Natural killer cell (primary cell): ENCODE measurements around the gene FXYD3. TPM values are rescaled to one million over a fixed set of nuclear protein-coding genes. Genes with fewer than 3 reads are reported as not detected.

Experiments used
- ATAC-seq, 3 donors: fragments of 150-1000 bp in 2 of 3; fragments of 200-7000 bp in 1 of 3; cut with Tn5 transposase; 1 replicate in 1 of 3; 2 replicates in 2 of 3; pipeline ENCODE4 v1.10.0; 2021; ENCODE audit warnings: mild to moderate bottlenecking in 2 of 3, moderate library complexity in 2 of 3
- DNase-seq, 2 donors: peaks; one replicate each; pipeline versions ENCODE4 v3.0.0 to v3.0.0-alpha.2; 2013 to 2021; ENCODE audit warnings: mixed read lengths in 1 of 2
- H3K27ac ChIP-seq: one replicate; pipeline ENCODE4 v1.5.1; 2013; ENCODE audit warnings: mild to moderate bottlenecking, low read length
- H3K27me3 ChIP-seq: one replicate; pipeline ENCODE4 v1.6.1; 2013; ENCODE audit warnings: low read length; ENCODE audit not compliant: control insufficient read depth, insufficient read depth
- H3K36me3 ChIP-seq: one replicate; pipeline ENCODE4 v1.6.1; 2013; ENCODE audit warnings: low read length; ENCODE audit not compliant: control insufficient read depth, insufficient read depth
- H3K4me1 ChIP-seq: one replicate; pipeline ENCODE4 v1.6.1; 2013; ENCODE audit warnings: low read length; ENCODE audit not compliant: control insufficient read depth, insufficient read depth
- H3K4me3 ChIP-seq: one replicate; pipeline ENCODE4 v1.5.1; 2013; ENCODE audit warnings: low read length
- H3K9me3 ChIP-seq: one replicate; pipeline ENCODE4 v1.6.1; 2013; ENCODE audit warnings: low read length; ENCODE audit not compliant: control insufficient read depth, insufficient read depth
- H3K27ac Mint-ChIP-seq, 2 donors: one replicate each; pipeline ENCODE4 v1.8.0; 2022; ENCODE audit warnings: mild to moderate bottlenecking in 2 of 2, mixed read lengths in 2 of 2, moderate library complexity in 1 of 2
- H3K27me3 Mint-ChIP-seq, 2 donors: one replicate each; pipeline ENCODE4 v1.8.0; 2022; ENCODE audit warnings: low read depth in 2 of 2, mixed read lengths in 2 of 2
- H3K36me3 Mint-ChIP-seq: one replicate; pipeline ENCODE4 v1.8.0; 2022; ENCODE audit warnings: mixed read lengths
- H3K4me1 Mint-ChIP-seq, 2 donors: one replicate each; pipeline ENCODE4 v1.8.0; 2022; ENCODE audit warnings: mixed read lengths in 2 of 2
- H3K4me3 Mint-ChIP-seq: one replicate; pipeline ENCODE4 v1.8.0; 2022; ENCODE audit warnings: mild to moderate bottlenecking, moderate library complexity, mixed read lengths
- H3K9me3 Mint-ChIP-seq, 2 donors: one replicate each; pipeline ENCODE4 v1.8.0; 2022; ENCODE audit warnings: mixed read lengths in 2 of 2
- CTCF ChIP-seq: fragments of 200-600 bp; IDR thresholded peaks from one replicate; pipeline ENCODE4 v1.8.0; 2022; ENCODE audit warnings: antibody characterized with exemption
- WGBS: methylation state at CpG from one replicate; pipeline ENCODE4 v1.1.7; 2013; ENCODE audit warnings: missing lambda C conversion rate; ENCODE audit not compliant: insufficient coverage; 5-methylcytosine and 5-hydroxymethylcytosine counted together
- intact Hi-C: fragments of 100-400 bp; cut with micrococcal nuclease; formaldehyde crosslinking; loops from one replicate; pipeline ENCODE4 v1.14.2; 2022
- total RNA-seq, 4 donors: library from RNA; stranded (reverse); fragments of 120-200 nt in 1 of 4; gene quantifications; one replicate each; pipeline versions ENCODE4 v1.2.3 to v1.2.4, GENCODE V29; 2013 to 2022

Gene FXYD3
- total RNA-seq, 3 donors from 2014 or later (not counting 1 experiment from before 2014, with no cell fraction given) = not detected

GRCh38 chr19:35146746-35147459 is 31.3 kb downstream of the FXYD3 start:
- Histone ChIP-seq H3K4me3 (no peak overlapping the region), H3K4me1 (peaks cover 32% of the 10 kb centered on the region), H3K36me3 (no peaks in the 10 kb centered on the region), H3K9me3 (no peaks in the 10 kb centered on the region), H3K27ac (no peak overlapping the region), H3K27me3 (peaks cover 8% of the 10 kb centered on the region)
- no peak for TF ChIP-seq CTCF
- H3K27me3 Mint-ChIP-seq = peaks cover 0 to 3% of the 10 kb centered on the region in 2 donors
- H3K36me3 Mint-ChIP-seq = no peaks in the 10 kb centered on the region
- no peaks in the 10 kb centered on the region for H3K9me3 Mint-ChIP-seq
- H3K27ac Mint-ChIP-seq = no peak overlapping the region
- no peak overlapping the region for H3K4me3 Mint-ChIP-seq
- DNase-seq = no peak
- 79% methylated on average over 6 of the region's 7 CpGs for WGBS
- intact Hi-C loops = no loop called here
- ATAC-seq = no peak
- peaks cover 17 to 25% of the 10 kb centered on the region in 2 donors for H3K4me1 Mint-ChIP-seq

GRCh38 chr19:35149463-35149862 is 33.8 kb downstream of the FXYD3 start:
- Histone ChIP-seq H3K9me3 (no peaks in the 10 kb centered on the region), H3K27ac (no peak overlapping the region), H3K27me3 (no peaks in the 10 kb centered on the region), H3K4me3 (no peak overlapping the region), H3K36me3 (no peaks in the 10 kb centered on the region), H3K4me1 (peaks cover 22% of the 10 kb centered on the region)
- ATAC-seq (no peak), DNase-seq (no peak)
- Mint-ChIP-seq H3K4me3 (no peak overlapping the region), H3K36me3 (no peaks in the 10 kb centered on the region), H3K9me3 (no peaks in the 10 kb centered on the region), H3K4me1 (peaks cover 18 to 28% of the 10 kb centered on the region in 2 donors), H3K27me3 (no peaks in the 10 kb centered on the region), H3K27ac (no peak overlapping the region)
- WGBS = 90% methylated on average over 2 of the region's 3 CpGs
- intact Hi-C loops = no loop called here
- no peak for TF ChIP-seq CTCF

GRCh38 chr19:35150445-35150844 is 34.8 kb downstream of the FXYD3 start:
- Mint-ChIP-seq H3K4me1 (peaks cover 20 to 30% of the 10 kb centered on the region in 2 donors), H3K9me3 (no peaks in the 10 kb centered on the region), H3K4me3 (peak overlapping the region; percentile 60), H3K27me3 (no peaks in the 10 kb centered on the region), H3K27ac (no peak overlapping the region), H3K36me3 (no peaks in the 10 kb centered on the region)
- DNase-seq (no peak), ATAC-seq (no peak)
- no peak for TF ChIP-seq CTCF
- H3K27ac ChIP-seq = no peak overlapping the region
- H3K27me3 ChIP-seq = no peaks in the 10 kb centered on the region
- peaks cover 17% of the 10 kb centered on the region for H3K4me1 ChIP-seq
- WGBS = 80% methylated on average over 2 of the region's 2 CpGs
- H3K36me3 ChIP-seq = no peaks in the 10 kb centered on the region
- H3K9me3 ChIP-seq = no peaks in the 10 kb centered on the region
- intact Hi-C loops = no loop called here
- H3K4me3 ChIP-seq = no peak overlapping the region
